ENCODE measurements around the gene SULT4A1.

- TF ChIP-seq CTCF (IDR thresholded peaks at IDR 0.05; ENCODE audit: insufficient read depth, low read depth, low read length) (no peak), EZH2 (IDR thresholded peaks at IDR 0.05; ENCODE audit: insufficient read depth, low read length) (no peak)
These were observed 4.0 kb downstream of the SULT4A1 start for GRCh38 chr22:43858156-43858895.
